ENCODE results near the gene SMIM33. TPM values are rescaled to one million over a fixed set of nuclear protein-coding genes. Genes with fewer than 3 reads are reported as not detected.

The SMIM33 gene
- total and polyA plus RNA-seq, 9 of the 15 experiments (the other 6 are each of a cell fraction or from before 2014, with no cell fraction given) = not detected

- no peak for TF ChIP-seq PREB (CRISPR knock-in tag; IDR thresholded peaks at IDR 0.05)
- TF ChIP-seq ARID4B (CRISPR knock-in tag; IDR thresholded peaks at IDR 0.05) = peak; percentile 73
- TF ChIP-seq RNF219 (CRISPR knock-in tag; IDR thresholded peaks at IDR 0.05) = no peak
- no peak for TF ChIP-seq NFE2L1 (tag; IDR thresholded peaks at IDR 0.05; ENCODE audit: borderline replicate concordance, low read depth)
- peak; percentile 92 for TF ChIP-seq MAX (CRISPR knock-in tag; IDR thresholded peaks at IDR 0.05)
- TF ChIP-seq GTF3C2 (IDR thresholded peaks at IDR 0.05; ENCODE audit: borderline replicate concordance, extremely low read depth, insufficient read length) = no peak
- no peak for TF ChIP-seq ZNF347 (CRISPR knock-in tag; IDR thresholded peaks at IDR 0.05; ENCODE audit: low read depth)
- no peak; the same call in 1 of the 2 replicates for TF ChIP-seq ZNF431 (CRISPR knock-in tag; IDR thresholded peaks at IDR 0.05)
- peak; percentile 61 for TF ChIP-seq ZNF175 (CRISPR knock-in tag; IDR thresholded peaks at IDR 0.05; ENCODE audit: low read depth)
Measured at GRCh38 chr5:139517683-139518564, 47.1 kb downstream of the SMIM33 start (continued).

Measured in K562 (cell line).